DMS79 (cell line): ENCODE measurements around the gene SPCS1.

Experiments used
- DNase-seq: peaks from one replicate; lab custom pipeline; 2025; lab: John Stamatoyannopoulos, UW

The SPCS1 gene

DNA sequence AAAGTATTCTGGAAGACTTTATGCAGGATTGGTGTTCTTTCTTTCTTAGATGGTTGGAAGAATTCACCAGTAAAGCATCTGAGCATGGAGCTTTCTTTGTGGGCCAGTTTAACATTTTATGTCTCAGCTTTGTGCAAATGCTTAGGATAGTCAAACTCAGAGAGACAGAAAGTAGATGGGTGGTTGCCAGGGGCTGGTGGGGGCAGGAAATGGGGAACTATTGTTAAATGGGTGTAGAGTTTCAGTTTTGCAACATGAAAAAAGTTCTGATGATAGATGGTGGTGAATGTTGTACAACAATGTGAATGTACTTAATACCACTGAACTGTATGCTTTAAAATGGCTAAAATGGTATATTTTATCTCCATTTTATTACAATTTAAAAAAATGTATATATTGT, 24.8 kb downstream of the SPCS1 start:
- DNase-seq: no peak

DNA sequence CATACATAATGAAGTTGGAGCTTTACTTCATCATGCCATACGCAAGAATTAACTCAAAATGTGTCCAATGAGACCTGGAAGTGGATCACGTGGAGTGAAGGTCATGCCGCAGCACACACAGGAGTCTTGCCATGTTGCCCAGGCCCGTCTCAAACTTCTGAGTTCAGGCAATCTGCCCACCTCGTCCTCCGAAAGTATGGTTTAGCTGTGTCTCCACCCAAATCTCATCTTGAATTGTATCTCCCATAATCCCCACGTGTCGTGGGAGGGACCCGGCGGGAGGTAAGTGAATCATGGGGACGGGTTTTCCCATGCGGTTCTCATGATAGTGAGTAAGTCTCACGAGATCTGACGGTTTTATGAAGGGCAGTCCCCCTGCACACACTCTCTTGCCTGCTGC, 25.7 kb downstream of the SPCS1 start:
- DNase-seq: no peak

DNA sequence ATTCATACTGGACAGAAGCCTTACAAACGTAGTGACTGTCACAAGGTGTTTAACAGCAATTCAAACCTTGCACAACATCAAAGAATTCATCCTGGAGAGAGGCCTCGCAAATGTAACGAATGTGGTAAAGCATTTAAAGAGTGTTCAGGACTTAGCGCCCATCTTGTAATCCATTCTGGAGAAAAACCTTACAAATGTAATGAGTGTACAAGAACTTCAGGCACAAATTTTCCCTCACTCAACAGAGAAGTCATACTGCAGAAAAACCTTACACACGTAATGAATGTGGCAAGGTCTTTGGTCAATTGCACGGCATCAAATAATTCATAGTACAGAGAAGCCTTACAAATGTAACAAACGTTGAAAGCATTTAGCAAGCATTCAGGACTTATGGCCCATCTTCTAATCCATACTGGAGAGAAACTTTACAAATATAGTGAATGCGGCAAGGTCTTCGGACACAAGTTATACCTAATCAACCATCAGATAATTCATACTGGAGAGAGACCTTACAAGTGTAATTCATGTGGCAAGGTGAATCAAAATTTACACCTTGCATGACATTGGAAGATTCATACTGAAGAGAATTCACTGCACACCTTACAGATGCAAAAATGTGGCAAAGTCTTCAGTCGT, 27.5 kb downstream of the SPCS1 start:
- DNase-seq: no peak

DNA sequence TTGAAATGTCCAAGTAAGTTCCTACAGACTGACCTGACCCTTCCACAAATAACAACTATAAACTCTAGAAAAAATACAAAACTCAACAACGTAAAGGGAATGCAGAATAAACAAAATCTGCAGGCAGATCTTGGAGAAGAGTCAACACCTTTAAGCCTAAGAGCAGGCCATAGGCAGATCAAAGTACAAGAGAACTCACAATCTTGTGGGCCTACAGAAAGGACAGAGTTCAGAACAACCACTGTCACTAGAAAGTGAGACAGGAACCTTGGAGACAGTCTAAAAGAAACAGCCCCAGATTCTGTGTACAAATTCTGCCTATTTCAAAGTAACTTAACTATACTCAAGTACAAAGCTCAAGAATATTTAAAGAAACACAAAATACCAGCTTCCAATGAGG, 33.8 kb downstream of the SPCS1 start:
- no peak for DNase-seq

DNA sequence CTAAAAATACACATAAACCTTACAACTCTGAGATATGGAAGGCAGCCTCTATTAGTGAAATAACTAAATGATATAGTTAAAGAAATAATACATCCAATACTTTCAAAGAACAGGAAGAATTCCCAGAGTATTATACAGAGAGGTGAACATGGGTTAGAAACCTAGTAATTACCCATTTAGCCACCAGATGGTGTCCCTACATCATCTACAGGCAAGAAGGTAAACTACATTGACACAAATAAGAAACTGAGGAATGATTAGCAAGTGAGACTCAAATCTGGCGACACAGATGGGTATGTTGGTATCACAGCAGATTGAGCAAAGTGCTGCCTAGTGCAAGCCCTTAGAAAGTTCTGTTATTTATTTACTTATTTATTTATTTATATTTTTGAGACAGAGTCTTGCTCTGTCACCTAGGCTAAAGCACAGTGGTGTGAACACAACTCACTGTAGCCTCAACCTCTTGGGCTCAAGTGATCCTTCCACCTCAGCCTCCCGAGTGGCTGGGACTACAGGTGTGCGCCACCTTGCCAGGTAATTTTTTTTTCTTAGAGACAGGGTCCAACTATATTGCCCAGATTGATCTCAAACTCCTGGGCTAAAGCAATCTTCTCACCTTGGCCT, 36.6 kb downstream of the SPCS1 start:
- DNase-seq: no peak

DNA sequence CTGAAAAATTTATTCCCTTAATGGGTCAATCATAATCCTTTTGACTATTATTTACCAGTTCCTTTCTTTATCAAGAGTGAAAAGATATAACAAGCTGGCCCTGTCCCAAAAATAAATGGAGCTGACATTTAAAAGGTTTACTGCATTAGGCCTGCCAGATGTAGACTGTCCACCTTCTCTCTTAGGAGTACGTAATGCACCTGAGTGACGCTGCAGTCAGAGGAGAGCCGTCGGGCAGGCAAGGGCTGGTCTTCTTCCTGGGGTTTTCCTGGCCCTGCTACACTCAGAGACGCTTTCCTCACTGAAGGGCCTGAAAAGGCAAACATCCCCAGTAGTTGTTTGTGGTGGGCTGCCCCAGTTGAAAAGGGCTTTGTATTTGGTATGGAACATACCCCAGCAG, 37.2 kb downstream of the SPCS1 start:
- no peak for DNase-seq

DNA sequence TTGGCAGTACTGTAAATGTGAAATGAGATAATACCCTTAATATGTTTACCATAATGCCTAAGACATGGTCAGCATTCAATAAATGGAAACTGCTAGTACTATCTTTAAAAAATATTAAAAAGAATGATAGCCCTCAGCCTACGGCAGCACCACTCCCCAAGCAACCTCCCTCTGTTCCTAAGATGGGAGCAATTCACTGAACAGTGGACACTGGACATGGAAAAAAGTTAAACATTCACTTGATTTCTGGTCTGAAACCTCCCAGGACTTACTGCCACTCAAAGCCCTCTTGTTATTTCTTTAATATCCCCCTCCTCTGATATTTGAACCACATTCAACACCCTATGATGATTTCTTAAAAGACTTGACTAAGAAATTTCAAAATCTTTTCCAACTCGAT, 37.8 kb downstream of the SPCS1 start:
- no peak for DNase-seq

DNA sequence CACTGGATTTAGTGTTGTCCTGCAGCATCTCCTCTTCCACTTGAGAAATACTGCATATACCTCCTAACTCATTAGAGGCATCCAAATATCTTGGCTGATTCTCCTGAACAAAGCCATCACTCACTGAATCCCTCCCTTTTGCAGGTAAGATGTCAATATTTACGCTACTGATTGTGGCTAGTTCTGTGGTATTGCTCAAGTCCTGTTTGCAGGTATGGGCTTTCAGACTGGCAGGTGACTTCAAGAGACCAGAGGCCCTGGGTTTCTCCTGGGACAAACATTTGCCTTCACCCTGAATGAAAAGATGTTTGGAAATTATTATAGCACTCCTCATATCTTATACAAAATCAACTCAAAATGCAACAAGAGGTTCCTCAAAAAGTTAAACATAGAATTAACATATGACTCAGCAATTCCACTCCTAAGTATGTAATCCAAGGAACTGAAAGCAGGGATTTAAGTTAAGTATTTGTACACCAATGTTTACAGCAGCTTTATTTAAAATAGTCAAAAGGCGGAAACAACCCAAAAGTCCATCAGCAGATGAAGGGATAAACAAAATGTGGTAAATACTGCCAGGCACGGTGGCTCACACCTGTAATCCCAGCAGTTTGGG, 46.2 kb downstream of the SPCS1 start:
- DNase-seq: no peak

DNA sequence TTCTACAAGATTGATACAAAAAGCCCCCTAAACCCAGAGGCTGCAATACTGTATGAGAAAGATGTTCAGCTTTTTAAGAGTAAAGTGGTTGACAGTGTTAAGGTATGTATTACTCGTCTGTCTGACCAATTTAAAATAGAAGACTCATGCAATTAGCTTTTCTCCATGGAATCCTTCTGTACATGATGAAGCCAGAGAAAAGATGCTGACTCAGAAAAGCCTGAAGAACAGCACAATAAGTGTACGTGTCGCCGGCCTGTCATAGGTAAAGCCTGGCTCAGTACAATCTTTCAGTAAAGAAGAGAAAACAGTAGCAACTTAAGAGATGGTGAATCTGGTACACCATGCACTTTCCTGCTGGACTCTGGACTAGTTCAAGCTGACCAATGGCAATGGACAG, 48.5 kb downstream of the SPCS1 start:
- DNase-seq: no peak

DNA sequence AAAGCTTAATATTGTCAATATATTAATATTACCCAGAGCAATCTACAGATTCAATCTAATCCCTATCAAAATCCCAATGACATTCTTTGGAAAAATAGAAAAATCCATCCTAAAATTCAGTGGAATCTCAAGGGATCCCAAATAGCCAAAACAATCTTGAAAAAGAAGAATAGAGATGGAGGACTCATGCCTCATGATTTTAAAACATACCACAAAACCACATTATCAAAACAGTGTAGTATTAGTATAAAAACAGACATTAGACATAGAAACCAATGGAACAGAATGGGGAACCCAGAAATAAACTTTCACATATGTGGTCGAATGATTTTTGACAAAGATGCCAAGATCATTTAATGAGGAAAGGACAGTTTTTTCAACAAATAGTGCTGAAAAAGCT, 50.2 kb downstream of the SPCS1 start:
- DNase-seq: no peak
